NCI-H2081 treated with DMSO at 0.1 percent for 48 hours (cell line): Measurements from ENCODE around the gene PLN.

Experiments used
- DNase-seq: peaks from one replicate; lab custom pipeline; 2025; lab: John Stamatoyannopoulos, UW

Gene PLN

GRCh38 chr6:118548136-118548535 lies at the start of gene PLN:
Gene PLN, plus strand, starts transcription at chr6:118548296. Its CDS starts 10,626 bp downstream, at chr6:118558922.
- DNase-seq, result no peak

- DNase-seq, result no peak
These were observed 47.7 kb upstream of the PLN start for GRCh38 chr6:118500130-118501015.

GRCh38 chr6:118501099-118501498 lies 47.0 kb upstream of the PLN start:
- no peak for DNase-seq

GRCh38 chr6:118501765-118502164 lies 46.3 kb upstream of the PLN start:
- no peak for DNase-seq

GRCh38 chr6:118502169-118502568 lies 45.9 kb upstream of the PLN start:
- no peak for DNase-seq

- DNase-seq, result no peak
These were observed 43.5 kb upstream of the PLN start for GRCh38 chr6:118504611-118505010.

- no peak for DNase-seq
These were observed 42.4 kb upstream of the PLN start for GRCh38 chr6:118505656-118506055.

GRCh38 chr6:118506071-118506638 lies 41.9 kb upstream of the PLN start:
- DNase-seq, result no peak

- DNase-seq, result no peak
These were observed 40.5 kb upstream of the PLN start for GRCh38 chr6:118507636-118508035.

- no peak for DNase-seq
These were observed 39.0 kb upstream of the PLN start for GRCh38 chr6:118509009-118509617.

- DNase-seq, result no peak
These were observed 36.0 kb upstream of the PLN start for GRCh38 chr6:118511930-118512715.

GRCh38 chr6:118514689-118515088 lies 33.4 kb upstream of the PLN start:
- DNase-seq, result no peak

- no peak for DNase-seq
These were observed 25.7 kb upstream of the PLN start for GRCh38 chr6:118522422-118522821.

GRCh38 chr6:118523216-118523615 lies 24.9 kb upstream of the PLN start:
- DNase-seq, result no peak

GRCh38 chr6:118524686-118525085 lies 23.4 kb upstream of the PLN start:
- DNase-seq, result no peak

GRCh38 chr6:118525913-118526780 lies 21.9 kb upstream of the PLN start:
- DNase-seq, result no peak

- DNase-seq, result no peak
These were observed 20.0 kb upstream of the PLN start for GRCh38 chr6:118528129-118528528.

- no peak for DNase-seq
These were observed 18.3 kb upstream of the PLN start for GRCh38 chr6:118529756-118530155.

- no peak for DNase-seq
These were observed 17.2 kb upstream of the PLN start for GRCh38 chr6:118530942-118531341.

GRCh38 chr6:118535176-118535844 lies 12.8 kb upstream of the PLN start:
- no peak for DNase-seq

- DNase-seq, result no peak
These were observed 11.6 kb upstream of the PLN start for GRCh38 chr6:118536478-118536877.
